GM19240 (cell line): ENCODE measurements around the gene TFR2.
"Not testable (repeated sequence)": the region's sequence is repeated elsewhere in the genome, so short reads cannot be mapped to it uniquely, and the experiment has no call there.

Experiments
- DNase-seq: peaks from one replicate; pipeline ENCODE4 v3.0.0; 2011; ENCODE audit warnings: low spot score; ENCODE audit not compliant: insufficient read length

Gene TFR2

DNA sequence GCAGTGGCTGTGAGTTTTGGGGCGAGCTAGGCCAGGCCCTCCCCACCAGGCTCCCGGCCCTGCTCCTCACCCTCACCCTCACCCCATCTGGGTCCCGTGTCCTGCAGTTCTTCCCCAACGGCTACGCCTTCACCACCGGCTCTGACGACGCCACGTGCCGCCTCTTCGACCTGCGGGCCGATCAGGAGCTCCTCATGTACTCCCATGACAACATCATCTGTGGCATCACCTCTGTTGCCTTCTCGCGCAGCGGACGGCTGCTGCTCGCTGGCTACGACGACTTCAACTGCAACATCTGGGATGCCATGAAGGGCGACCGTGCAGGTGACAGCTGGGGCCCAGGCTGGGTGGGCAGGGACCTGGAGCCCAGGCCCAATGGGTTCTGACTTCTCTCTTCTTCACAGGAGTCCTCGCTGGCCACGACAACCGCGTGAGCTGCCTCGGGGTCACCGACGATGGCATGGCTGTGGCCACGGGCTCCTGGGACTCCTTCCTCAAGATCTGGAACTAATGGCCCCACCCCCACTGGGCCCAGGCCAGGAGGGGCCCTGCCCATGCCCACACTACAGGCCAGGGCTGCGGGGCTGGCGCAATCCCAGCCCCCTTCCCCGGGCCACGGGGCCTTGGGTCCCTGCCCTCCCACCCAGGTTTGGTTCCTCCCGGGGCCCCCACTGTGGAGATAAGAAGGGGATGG lies 37.1 kb upstream of the TFR2 start:
- no peak for DNase-seq

DNA sequence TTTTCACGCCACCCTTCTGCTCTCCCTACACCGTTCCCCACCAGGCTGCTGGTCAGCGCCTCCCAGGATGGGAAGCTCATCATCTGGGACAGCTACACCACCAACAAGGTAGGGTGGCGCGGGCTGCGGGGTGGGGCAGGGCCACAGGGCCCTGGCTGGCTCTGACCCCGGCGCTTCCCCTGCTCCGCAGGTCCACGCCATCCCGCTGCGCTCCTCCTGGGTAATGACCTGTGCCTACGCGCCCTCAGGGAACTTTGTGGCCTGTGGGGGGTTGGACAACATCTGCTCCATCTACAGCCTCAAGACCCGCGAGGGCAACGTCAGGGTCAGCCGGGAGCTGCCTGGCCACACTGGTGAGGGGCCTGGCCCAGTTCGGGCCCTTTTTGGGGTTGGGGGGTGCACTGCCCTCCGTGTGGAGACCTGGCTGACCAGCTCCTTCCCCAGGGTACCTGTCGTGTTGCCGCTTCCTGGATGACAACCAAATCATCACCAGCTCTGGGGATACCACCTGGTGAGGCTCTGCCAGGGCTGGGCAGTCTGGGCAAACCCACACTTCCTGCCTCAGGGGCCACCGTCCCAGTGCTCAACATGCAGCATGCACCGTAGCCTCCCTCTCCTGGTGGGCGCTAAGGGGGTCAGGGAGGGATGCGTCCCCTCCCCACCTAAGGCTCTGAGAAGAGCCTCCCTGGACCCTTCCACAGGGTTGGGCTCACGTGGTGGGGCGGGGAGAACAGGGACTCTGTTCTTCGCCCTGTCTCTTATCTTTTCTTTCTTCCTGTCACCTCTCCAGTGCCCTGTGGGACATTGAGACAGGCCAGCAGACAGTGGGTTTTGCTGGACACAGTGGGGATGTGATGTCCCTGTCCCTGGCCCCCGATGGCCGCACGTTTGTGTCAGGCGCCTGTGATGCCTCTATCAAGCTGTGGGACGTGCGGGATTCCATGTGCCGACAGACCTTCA lies 36.2 kb upstream of the TFR2 start:
- DNase-seq: no peak

DNA sequence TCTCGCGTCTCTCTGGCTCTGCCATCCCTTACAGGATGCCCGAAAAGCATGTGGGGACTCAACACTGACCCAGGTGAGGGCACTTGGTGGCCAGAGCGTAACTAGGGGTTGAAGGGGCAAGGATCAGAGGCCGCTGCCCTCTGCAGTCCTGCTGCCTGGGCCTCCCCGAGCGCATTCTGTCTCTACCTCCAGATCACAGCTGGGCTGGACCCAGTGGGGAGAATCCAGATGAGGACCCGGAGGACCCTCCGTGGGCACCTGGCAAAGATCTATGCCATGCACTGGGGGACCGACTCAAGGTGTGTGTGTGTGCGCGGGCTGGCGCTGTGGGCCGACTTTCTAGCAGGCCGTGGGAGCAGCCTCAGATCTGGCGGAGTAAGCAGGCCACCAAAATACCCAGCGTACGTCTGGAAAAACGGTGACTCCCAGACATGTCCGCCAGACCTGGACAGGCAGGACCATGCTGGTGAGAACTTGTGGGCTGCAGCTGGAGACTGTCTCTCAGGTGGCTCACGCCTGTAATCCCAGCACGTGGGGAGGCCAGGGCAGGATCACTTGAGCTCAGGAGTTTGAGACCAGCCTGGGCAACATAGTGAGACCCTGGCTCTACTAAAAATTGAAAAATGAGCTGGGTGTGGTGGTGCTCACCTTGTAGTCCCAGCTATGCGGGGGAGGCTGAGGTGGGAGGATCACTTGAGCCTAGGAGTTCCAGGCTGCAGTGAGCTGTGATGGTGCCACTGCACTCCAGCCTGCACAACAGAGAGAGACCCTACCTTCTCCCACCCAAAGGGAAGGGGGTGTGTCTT lies 35.4 kb upstream of the TFR2 start:
- no peak for DNase-seq

DNA sequence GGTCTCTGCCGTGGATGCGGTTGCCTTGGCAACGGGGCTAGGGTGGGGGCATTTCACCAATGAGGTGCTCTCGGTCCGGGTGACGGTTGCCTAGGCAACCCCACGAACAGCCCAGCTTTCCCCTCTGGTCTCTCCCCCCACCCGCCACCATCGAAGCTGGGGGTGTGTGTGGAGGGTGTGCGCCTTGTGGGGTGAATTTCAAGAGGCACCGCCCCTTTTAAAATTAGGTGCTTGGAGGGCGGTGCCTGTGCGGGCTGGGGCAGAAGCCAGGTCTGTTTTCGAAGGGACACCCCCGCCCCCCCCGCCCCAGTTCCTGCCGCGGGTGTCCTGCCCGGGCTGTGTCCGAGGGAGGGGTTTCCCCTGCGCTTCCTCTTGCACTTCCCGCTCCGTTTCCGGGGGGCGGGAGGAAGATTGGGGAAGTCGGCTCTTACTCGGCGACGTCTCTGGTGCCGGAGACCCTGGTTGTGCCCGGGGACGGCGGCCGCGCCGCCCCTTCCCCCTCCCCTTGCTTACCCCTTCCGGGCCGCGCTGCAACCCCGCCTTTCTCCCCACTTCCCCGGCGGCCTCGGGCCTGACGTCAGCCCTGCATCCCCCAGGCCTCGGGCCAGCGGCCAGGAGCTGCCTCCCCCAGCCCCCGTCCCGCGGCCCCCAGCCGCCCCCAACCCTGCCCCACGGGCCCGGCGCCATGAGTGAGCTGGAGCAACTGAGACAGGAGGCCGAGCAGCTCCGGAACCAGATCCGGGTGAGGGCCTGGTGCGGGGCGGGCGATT lies 34.4 kb upstream of the TFR2 start:
- peak; percentile 69 for DNase-seq

DNA sequence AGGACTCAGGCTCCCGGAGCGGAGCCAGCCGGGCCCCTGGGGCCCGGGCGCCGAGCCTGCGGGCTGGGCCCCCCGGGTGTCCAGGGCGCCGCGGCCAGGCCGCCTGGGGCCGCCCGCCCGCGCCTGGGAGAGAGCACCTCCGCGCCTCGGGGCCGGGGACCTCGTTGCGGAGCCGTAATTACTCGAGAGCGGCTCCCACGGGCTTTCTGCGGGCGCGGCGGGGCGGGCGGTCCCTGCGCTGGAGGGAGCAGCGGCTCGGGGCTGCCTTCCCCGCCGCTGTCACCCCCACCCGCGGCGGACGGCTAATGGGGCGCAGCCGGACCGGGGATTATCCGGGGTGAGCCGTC lies 33.7 kb upstream of the TFR2 start:
- no peak for DNase-seq

DNA sequence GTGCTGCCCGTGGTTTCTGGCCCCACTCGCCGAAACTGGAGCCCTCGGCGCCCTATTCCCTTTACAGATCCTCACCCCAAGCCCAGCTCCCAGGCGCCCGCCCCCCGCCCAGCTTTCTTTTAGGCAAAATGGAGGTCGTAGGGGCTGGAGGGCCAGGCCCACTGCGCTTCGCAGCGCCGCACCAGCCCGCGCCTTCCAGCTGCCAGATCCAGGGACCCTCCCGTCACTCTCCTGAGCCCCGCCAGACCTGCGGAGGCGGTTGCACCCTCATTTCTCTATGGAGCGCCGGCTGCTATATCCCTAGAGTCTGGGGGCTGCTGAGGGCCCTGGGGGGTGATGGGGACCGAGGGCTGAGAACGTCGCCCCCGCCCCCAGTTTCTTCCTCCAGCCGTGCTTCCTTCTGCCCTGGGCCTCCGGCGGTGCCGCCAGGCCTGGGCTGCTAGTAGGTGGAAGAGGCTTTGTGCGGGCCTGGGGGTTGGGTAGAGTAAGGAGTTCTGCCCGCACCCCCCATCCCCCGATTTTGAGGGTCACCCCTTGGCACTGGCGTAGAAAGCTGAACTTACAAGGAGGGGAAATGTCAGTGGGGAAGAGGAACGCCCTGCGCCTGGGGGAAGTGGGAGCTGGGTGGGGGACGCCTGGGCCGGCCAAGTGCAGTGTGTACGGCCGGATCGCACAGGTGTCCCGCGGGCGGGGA lies 33.2 kb upstream of the TFR2 start:
- no peak for DNase-seq

DNA sequence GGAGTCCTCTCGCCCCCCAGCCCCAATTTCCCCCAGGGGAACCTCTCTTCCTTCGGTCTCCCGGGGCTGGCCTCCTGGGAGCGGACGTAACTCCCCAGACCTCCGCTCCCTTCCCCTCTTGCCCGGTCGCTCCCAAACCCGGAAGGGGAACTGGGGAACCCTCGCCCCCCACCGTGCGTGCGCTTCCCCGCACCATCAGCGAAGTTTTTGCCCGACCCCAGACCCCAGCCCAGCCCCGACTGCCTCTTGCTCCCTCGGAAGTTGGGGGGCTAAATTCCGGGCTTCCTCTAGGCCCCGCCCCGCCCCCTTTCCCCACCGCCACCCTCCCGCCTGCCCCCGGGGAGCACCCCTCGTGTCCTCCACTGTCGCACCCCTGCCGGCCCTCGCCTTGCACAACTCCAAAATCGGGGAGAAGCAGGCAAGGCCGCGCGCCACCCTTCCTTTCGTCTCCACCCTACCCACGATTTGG lies 32.6 kb upstream of the TFR2 start:
- DNase-seq: no peak

DNA sequence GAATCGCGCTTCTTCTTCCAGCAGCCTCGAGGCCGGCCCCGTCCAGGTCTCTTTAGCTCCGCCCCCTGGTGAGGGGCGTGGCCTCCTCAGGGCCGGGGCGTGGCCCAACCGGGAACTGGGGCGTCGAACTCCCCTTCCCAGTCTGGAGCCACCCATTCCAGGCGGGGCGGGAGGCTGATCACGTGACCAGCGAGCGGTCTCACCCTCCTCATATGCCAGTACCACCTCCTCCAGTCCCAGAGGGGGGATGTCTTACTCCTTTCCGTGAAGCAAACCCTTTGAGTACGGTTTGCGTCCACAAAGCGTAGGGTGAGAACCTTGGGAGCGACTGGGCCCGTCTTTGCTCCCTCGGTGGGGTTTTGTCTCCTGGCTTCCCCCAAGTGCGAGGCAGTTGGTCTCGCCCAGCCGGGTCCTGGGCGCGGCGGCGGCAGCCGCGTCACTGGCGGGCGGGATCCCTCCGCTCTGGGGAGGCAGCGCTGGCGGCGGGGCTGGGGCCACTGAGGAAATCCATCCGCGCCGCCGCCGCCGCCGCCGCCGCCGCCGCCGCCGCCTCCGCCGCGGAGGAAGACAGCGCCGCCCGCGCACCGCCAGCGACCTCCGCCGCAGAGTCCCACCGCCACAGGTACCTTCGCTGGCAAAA lies 32.1 kb upstream of the TFR2 start, which contains the start of gene GNB2:
Gene GNB2, plus strand, starts transcription at position 439 of the 640 bp plus-strand sequence. CDS start 2,526 bp downstream, outside the sequence.
- peak; percentile 91 for DNase-seq

DNA sequence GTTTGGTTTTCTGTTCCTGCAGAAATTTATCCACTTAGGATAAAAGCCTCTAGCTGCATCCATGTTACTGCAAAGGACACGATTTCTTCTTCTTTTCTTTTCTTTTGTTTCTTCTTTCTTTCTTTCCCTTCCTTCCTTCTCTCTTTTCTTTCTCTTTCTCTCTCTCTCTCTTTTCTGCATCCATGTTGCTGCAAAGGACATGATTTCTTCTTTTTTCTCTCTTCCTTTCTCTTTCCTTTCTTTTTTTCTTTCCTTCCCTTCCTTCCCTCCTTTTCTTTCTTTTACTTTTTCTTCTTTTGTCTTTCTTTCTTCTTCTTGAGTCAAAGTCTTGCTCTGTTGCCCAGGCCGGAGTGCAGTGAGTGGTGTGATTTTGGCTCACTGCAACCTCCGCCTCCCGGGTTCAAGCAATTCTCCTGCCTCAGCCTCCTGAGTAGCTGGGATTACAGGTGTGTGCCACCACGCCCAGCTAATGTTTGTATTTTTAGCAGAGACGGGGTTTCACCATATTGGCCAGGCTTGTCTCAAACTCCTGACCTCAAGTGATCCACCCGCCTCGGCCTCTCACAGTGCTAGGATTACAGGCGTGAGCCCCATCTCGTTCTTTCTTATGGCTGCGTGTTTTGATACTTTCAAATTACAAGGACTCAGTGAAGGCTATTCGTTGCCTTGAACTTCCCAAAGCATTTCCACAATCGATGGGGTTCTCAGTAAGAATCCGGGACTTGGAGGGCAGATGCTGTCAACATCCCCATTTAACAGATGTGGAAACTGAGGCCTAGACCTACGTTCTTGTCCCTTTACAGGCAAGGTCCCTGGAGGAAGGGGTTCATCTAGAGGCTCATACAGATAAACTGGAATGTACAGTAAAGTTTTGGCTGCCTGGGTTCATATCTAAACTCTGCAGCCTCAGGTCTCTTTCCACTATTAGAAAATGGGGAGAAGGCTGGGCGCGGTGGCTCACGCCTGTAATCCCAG lies 30.3 kb upstream of the TFR2 start:
- no peak for DNase-seq

DNA sequence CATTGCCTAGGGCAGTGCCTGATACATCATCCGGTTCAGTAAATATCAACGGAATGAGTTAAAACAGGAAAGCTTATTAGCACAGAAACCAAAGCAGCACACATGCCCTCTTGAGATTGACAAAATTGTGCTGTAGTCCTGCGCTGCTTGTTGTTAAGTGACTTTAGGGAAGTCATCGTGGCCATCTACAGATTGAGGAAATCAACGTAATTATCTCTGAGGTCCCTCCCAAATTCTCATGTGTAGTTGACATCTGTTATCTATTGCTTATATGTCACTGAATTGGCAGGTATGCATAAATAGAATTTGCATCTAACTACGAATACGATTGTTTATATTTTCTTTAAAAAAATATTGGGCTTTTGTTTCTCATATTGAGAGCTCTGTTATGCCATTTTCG lies 28.7 kb upstream of the TFR2 start:
- no peak for DNase-seq

DNA sequence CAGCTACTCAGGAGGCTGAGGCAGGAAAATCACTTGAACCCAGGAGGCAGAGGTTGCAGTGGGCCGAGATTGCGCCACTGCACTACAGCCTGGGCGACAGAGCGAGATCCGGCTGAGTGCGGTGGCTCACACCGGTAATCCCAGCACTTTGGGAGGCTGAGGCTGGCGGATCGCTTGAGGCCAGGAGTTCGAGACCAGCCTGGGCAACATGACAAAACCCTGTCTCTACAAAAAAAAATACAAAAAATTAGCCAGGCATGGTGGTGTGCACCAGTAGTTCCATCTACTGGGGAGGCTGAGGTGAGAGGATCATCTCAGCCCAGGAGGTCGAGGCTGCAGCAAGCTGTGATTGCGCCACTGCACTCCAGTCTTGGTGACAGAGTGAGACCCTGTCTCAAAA lies 27.8 kb upstream of the TFR2 start:
- DNase-seq: not testable (repeated sequence)

DNA sequence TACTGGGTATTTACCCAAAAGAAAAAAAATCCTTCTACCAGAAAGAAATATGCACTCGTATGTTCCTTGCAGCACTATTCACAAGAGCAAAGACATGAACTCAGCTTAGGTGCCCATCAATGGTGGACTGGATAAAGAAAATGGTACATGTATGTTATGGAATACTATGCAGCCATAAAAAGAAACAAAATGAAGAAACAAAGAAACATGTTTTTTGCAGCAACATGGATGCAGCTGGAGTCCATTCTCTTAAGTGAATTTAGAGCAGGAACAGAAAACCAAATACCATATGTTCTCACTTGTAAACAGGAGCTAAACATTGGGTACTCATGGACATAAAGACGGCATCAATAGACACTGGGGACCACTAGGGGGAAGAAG lies 26.7 kb upstream of the TFR2 start:
- no peak for DNase-seq

DNA sequence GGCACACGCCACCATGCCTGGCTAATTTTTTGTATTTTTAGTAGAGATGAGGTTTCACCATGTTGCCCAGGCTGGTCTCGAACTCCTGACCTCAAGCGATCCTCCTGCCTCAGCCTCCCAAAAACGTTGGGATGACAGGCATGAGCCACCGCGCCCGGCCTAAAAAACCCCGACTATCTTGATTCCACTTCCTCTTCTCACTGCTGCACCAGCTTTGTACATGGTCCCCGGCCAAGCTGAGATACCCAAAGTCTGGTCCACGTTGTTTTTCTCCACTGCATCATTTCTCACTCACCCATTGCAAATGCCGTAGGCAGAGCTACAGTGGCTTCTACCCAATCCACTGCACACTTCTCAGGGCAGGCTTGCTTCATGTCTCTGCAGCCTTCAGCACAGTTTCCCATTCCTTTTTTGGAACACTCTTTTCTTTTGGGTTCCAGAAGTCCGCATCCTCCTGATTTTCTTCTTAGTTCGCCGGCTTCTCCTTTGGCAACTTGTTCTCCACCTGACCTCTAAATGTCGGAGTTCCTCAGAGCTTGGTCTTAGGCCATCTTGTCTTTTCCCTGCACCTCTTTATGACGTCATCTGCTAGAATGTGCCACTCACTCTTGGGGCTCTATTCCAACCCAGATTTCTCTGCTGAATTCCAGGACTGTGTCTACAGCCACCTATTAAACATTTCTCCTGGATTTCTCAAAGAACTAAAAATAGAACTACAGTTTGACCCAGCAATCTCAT lies 26.1 kb upstream of the TFR2 start:
- no peak for DNase-seq

DNA sequence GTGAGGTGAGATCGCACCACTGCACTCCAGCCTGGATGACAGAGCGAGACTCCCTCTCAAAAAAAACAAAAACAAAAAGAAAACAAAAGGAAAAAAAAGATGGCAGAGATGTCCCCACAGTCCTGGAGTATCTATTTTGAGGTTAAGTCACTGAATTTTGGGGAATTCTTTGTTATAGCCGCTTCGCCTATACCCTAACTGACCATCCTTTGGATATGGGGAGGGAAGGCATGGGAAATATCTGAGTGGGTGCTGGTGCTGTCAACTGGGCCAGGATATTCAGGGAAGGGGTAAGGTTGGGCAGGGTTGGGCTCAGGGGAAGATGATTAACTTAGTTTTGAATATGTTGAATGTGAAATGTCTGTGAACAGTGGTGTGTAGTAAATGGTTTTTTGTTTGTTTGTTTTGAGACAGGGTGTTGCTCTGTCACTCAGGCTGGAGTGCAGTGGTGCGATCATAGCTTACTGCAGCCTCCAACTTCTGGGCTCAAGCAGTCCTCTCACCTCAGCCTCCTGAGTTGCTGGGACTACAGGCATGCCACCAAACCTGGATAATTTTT lies 23.9 kb upstream of the TFR2 start:
- no peak for DNase-seq

DNA sequence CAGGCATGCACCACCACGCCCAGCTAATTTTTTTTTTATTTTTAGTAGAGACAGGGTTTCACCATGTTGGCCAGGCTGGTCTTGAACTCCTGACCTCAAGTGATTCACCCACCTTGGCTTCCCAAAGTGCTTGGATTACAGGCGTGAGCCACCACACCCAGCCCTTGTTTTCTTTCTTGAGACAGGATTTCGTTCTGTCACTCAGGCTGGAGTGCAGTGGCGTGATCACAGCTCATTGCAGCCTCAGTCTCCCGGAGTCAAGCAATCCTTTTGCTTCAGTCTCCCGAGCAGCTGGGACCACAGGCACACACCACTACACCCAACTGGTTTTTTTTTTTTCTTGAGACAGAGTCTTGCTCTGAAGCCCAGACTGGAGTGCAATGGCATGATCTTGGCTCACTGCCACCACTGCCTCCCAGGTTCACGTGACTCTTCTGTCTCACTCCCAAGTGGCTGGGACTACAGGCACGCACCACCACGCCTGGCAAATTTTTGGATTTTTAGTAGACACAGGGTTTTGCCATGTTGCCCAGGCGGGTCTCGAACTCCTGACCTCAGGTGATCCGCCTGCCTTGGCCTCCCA lies 20.9 kb upstream of the TFR2 start:
- not testable (repeated sequence) for DNase-seq

DNA sequence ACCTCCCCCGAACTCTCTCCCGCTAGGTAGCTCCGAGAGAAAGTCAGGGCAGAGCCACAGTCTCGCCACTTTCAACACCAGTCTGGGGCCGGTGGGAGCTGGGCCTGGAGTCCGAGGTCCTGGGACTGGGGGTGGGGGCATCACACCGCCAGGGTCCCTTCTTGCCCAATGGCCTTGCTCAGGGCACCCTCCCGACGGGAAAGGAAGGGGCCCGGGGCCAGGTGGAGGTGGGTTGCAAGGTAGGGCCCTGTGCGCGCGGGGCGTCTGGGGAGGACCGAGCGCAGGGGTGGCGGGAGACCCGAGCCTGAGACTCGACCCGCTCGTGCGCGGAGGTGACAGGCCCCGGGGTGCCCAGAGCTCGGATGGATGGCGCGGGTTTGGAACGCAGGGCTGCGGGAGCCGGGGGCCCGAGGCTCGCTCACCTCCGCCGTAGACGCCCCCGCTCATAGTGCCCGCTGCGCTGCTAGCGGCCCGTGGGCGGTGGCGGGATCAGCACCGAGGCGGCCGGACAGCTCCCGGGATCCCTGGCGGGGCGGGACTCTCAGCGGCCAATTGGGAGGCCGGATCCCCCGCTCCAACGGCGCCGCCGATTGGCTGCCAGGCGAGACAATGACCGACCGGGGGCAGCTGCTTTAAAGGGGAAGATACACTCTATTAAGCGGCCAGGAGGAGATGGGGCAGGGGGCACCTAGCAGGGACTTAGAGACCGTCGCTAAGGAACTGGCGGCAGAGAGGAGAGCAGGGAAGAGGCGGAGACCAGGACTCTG lies 14.7 kb upstream of the TFR2 start, which contains the start of gene ACTL6B:
Gene ACTL6B, minus strand, starts transcription at position 541 of the 767 bp plus-strand sequence. Its CDS starts 94 bp downstream, at position 447.
- no peak for DNase-seq
